ENCODE results near the gene LYSET. TPM values are rescaled to one million over a fixed set of nuclear protein-coding genes. Genes with fewer than 3 reads are reported as not detected.
"Not testable (repeated sequence)": the region's sequence is repeated elsewhere in the genome, so short reads cannot be mapped to it uniquely, and the experiment has no call there.

LYSET gene
- total RNA-seq, 1 experiment from 2014 or later, result 5.7 TPM

GRCh38 chr14:93223565-93223964 lies 38.4 kb downstream of the LYSET start:
- DNase-seq (ENCODE audit: low spot score), result no peak

- no peak for DNase-seq (ENCODE audit: low spot score)
These were observed 43.4 kb downstream of the LYSET start for GRCh38 chr14:93228550-93228949.

GRCh38 chr14:93230539-93230938 lies 45.4 kb downstream of the LYSET start:
- DNase-seq (ENCODE audit: low spot score), result no peak

- no peak for DNase-seq (ENCODE audit: low spot score)
These were observed 46.2 kb downstream of the LYSET start for GRCh38 chr14:93231129-93231979.

- DNase-seq (ENCODE audit: low spot score), result no peak
These were observed 47.0 kb downstream of the LYSET start for GRCh38 chr14:93232159-93232558.

- DNase-seq (ENCODE audit: low spot score), result not testable (repeated sequence)
These were observed 48.0 kb downstream of the LYSET start for GRCh38 chr14:93233078-93233477.

- no peak for DNase-seq (ENCODE audit: low spot score)
These were observed 49.7 kb downstream of the LYSET start for GRCh38 chr14:93234798-93235197.

Other genes with a start within 250 kb of the LYSET start
- 80.3 and 92.0 TPM in 2 replicates for gene ITPK1, start 69.4 kb upstream of the LYSET start, total RNA-seq (2014; rRNA removed; shearing (Covaris generic))
- gene MOAP1, start 420 bp upstream of the LYSET start, total RNA-seq (2014; rRNA removed; shearing (Covaris generic)), result 14.8 and 18.2 TPM in 2 replicates
- 15.5 and 20.0 TPM in 2 replicates for gene GON7, start 21.7 kb downstream of the LYSET start, total RNA-seq (2014; rRNA removed; shearing (Covaris generic))
- gene UBR7, start 21.9 kb downstream of the LYSET start, total RNA-seq (2014; rRNA removed; shearing (Covaris generic)), result 36.7 and 55.8 TPM in 2 replicates
- gene BTBD7, start 147.7 kb downstream of the LYSET start, total RNA-seq (2014; rRNA removed; shearing (Covaris generic)), result 7.3 and 9.4 TPM in 2 replicates
- gene COX8C, start 161.9 kb downstream of the LYSET start, total RNA-seq (2014; rRNA removed; shearing (Covaris generic)), result not detected in 2 replicates
- not detected in 2 replicates for gene UNC79, start 245.6 kb downstream of the LYSET start, total RNA-seq (2014; rRNA removed; shearing (Covaris generic))